Breast epithelium (tissue), 4 donors: ENCODE data around the gene MYO1C. TPM values are rescaled to one million over a fixed set of nuclear protein-coding genes. Genes with fewer than 3 reads are reported as not detected.

Experiments
- DNase-seq, 2 donors: peaks; one replicate each; pipeline ENCODE4 v3.0.0-alpha.2; 2019; ENCODE audit warnings: low spot score in 2 of 2
- H3K27ac ChIP-seq, 2 donors: fragments of 200-600 bp; sonication (generic) in 1 of 2; one replicate each; pipeline ENCODE4 v1.5.1; 2016 to 2019; ENCODE audit warnings: mild to moderate bottlenecking in 1 of 2
- H3K27me3 ChIP-seq, 2 donors: fragments of 200-600 bp; sonication (generic) in 1 of 2; one replicate each; pipeline versions ENCODE4 v1.5.1 to v1.6.0; 2017 to 2019; ENCODE audit warnings: control low read depth in 1 of 2, mild to moderate bottlenecking in 1 of 2
- H3K36me3 ChIP-seq: fragments of 200-600 bp; one replicate; pipeline ENCODE4 v1.5.1; 2019
- H3K4me1 ChIP-seq, 2 donors: fragments of 200-600 bp; sonication (generic); one replicate each; pipeline ENCODE4 v1.5.1; 2016 to 2019; ENCODE audit warnings: control low read depth in 1 of 2
- H3K4me3 ChIP-seq, 3 donors: fragments of 200-600 bp; sonication (generic); 1 replicate in 2 of 3; 2 replicates in 1 of 3; pipeline ENCODE4 v1.5.1; 2016 to 2019; ENCODE audit warnings: mild to moderate bottlenecking in 3 of 3, moderate library complexity in 2 of 3
- H3K9me3 ChIP-seq, 2 donors: fragments of 200-600 bp; sonication (generic) in 1 of 2; one replicate each; pipeline ENCODE4 v1.5.1; 2016 to 2019; ENCODE audit warnings: control low read depth in 1 of 2
- POLR2A ChIP-seq: fragments of 450-650 bp; IDR thresholded peaks from one replicate; pipeline ENCODE4 v1.6.1; 2016; ENCODE audit warnings: antibody characterized with exemption, mild to moderate bottlenecking, moderate library complexity
- POLR2AphosphoS5 ChIP-seq, 3 donors: sonication (generic); formaldehyde crosslinking; IDR thresholded peaks; one replicate each; pipeline ENCODE4 v1.6.1; 2017; ENCODE audit warnings: antibody characterized with exemption in 3 of 3
- intact Hi-C: fragments of 100-400 bp; cut with DNase I; formaldehyde crosslinking; loops from one replicate; pipeline ENCODE4 v1.15.1; 2023; ENCODE audit warnings: low total_unique reads
- total RNA-seq, 3 donors: library from RNA; depleted of rRNA; stranded (reverse); fragments of >200 nt; gene quantifications; one replicate each; pipeline ENCODE4 v1.1.0, GENCODE V29; 2016
- TF ChIP-seq, protein P1 (sequence below), 3 donors: fragments of 450-650 bp; IDR thresholded peaks; one replicate each; pipeline ENCODE4 v1.5.1; 2016 to 2017; ENCODE audit warnings: antibody characterized with exemption in 3 of 3, mild to moderate bottlenecking in 3 of 3, moderate library complexity in 3 of 3

The MYO1C gene
- total RNA-seq, 3 donors from 2014 or later = 99.5 to 235 (median 137) TPM

DNA sequence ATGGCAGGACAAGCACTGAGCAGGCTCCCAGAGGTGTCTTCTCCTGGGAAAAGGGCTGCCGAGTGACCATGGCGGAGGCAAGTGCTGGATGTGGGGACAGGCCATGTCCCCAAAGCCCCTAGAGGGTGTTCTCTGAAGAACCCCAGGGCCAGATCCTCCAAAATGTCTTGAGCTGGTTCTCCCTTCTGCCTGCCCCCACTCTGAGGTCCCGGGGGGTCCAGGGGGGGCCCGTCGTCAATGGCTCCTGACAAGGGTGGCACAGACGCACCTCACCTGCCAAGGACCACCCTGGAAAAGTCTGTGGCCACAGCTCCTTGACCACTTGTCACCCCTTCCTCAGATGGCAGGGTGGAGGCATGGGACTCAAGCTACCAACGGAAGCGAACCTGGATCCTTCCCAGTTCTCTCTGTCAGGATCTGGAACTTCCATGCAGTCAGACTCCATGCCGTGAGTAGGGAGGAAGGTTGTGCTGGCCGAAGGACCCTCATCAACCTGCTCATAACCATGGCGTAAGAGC lies 2.3 kb upstream of the MYO1C start:
- no peaks in the 10 kb centered on the region for H3K27me3 ChIP-seq
- no peaks in the 10 kb centered on the region for H3K36me3 ChIP-seq
- intact Hi-C loops = no loop called here
- peaks cover 9 to 11% of the 10 kb centered on the region in 2 donors for H3K4me1 ChIP-seq
- TF ChIP-seq POLR2A = no peak
- TF ChIP-seq, protein P1, sequence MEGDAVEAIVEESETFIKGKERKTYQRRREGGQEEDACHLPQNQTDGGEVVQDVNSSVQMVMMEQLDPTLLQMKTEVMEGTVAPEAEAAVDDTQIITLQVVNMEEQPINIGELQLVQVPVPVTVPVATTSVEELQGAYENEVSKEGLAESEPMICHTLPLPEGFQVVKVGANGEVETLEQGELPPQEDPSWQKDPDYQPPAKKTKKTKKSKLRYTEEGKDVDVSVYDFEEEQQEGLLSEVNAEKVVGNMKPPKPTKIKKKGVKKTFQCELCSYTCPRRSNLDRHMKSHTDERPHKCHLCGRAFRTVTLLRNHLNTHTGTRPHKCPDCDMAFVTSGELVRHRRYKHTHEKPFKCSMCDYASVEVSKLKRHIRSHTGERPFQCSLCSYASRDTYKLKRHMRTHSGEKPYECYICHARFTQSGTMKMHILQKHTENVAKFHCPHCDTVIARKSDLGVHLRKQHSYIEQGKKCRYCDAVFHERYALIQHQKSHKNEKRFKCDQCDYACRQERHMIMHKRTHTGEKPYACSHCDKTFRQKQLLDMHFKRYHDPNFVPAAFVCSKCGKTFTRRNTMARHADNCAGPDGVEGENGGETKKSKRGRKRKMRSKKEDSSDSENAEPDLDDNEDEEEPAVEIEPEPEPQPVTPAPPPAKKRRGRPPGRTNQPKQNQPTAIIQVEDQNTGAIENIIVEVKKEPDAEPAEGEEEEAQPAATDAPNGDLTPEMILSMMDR (IDR thresholded peaks at IDR 0.05) = no peak
- TF ChIP-seq POLR2AphosphoS5 (IDR thresholded peaks at IDR 0.05) = no peak
- peak overlapping the region; percentile 82 to 92 for H3K27ac ChIP-seq
- H3K9me3 ChIP-seq = no peaks in the 10 kb centered on the region
- H3K4me3 ChIP-seq = peak overlapping the region in 1 of 3 donors; percentile 45
- DNase-seq = no peak

DNA sequence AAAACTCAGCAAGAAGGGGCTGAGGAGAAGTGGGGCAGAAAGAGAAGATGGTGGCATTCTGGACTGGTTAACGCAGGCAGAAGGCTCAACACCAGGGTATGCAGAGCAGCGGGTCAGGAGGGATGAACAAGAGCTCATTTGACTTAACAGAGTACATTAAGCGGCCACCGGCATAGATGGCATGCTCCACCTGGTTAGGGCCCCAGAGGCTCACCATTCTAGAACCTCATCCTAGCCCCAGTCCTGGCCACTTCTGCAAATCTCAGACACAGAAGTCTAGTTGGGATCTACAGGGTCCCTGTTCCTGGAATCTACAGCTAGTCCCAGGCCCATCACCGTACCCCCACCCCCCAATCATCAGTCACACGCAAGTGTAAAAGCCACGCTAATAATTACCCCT lies 1.7 kb upstream of the MYO1C start:
- TF ChIP-seq POLR2A = no peak
- TF ChIP-seq, protein P1 (IDR thresholded peaks at IDR 0.05) = no peak
- TF ChIP-seq POLR2AphosphoS5 (IDR thresholded peaks at IDR 0.05) = no peak
- H3K9me3 ChIP-seq = no peaks in the 10 kb centered on the region
- H3K4me1 ChIP-seq = peaks cover 9 to 11% of the 10 kb centered on the region in 2 donors
- peak overlapping the region; percentile 82 to 92 for H3K27ac ChIP-seq
- H3K27me3 ChIP-seq = no peaks in the 10 kb centered on the region
- intact Hi-C loops = no loop called here
- no peaks in the 10 kb centered on the region for H3K36me3 ChIP-seq
- no peak for DNase-seq
- H3K4me3 ChIP-seq = no peak overlapping the region

DNA sequence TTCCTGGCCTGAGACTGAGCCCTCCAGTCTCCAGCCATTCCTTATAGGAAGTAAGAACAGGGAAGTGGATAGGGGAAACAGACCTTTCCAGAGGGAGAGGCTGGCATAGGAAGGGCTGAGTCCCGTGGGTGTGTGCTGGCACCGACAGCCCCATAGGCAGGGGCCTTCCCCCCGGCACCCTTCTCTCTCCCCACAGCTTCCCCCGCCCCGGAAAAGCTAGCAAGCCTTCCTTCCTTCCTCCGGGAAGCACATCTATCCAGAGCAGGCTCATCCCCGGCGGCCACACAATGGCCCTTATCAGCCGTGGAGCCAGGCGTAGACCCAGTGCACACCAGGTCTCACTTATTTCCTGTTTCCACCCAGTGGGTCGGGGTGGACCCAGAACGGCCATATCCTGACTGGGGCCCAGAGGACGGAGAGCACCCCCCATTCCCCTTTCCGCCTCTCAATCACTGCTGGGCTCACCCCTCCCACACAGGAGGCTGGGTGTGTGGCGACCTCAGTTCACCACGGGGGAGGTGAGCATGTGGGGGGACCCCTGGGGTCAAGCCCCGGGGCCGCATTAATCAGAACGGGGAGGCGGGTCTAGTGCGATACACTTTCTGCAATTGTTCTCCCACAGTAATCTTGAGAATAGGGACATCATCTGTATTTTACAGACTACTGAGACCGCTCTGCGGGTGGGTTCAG lies 950 bp upstream of the MYO1C start:
- no peak for DNase-seq
- peaks cover 11 to 17% of the 10 kb centered on the region in 2 donors for H3K4me1 ChIP-seq
- intact Hi-C loops = no loop called here

DNA sequence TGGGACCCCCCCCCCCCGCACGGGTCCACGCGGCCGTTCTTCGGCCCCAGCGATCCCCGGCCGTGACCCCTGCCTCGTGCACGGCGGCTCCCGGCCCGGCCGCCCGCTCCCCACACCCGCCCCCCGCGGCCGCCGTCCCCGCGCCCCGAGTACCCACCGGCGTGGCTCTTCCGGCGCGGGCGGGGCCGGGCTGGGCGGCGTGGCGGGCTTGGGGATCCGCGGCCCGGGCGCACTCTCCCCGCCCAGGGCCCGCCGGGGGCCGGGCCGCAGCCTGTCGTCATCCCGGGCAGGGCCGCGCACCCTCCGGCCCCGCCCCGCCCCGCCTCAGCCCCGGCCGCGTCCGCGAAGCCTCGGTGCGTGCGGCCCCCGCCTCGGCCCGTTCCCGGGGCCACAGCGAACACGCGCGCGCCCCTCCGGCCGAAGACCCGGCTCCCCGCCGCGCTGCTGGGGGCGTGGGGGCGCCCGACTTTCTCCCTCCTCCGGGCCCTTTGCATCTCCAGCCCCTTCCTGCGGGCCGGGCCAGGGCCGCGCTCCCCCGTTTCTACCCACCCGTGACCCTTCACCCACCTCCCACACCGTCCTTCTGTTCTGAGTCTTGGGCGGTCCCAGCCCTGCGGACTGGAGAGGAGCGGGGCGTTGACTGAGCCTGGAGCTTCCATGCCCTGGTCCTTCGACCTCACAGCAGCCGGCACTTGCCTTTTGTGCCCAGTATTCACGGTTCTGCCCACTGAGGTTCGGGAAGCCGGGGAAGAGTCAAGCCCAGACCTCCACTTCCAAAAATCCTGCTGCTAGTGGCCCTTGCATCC lies 840 bp downstream of the MYO1C start:
- Histone ChIP-seq H3K27ac (peak overlapping the region; percentile 90 to 96), H3K36me3 (no peaks in the 10 kb centered on the region), H3K27me3 (no peaks in the 10 kb centered on the region), H3K4me3 (peak overlapping the region; percentile 67 to 83 (median 76)), H3K4me1 (peaks cover 19 to 21% of the 10 kb centered on the region in 2 donors), H3K9me3 (no peaks in the 10 kb centered on the region)
- intact Hi-C loops = no loop called here
- TF ChIP-seq, protein P1 (IDR thresholded peaks at IDR 0.05) = no peak
- TF ChIP-seq POLR2AphosphoS5 (IDR thresholded peaks at IDR 0.05) = no peak
- peak; percentile 9 for TF ChIP-seq POLR2A
- peak in 1 of 2 donors; percentile 37 for DNase-seq

More for the DNA sequence above, 950 bp upstream of the MYO1C start:
- peak overlapping the region; percentile 90 to 96 for H3K27ac ChIP-seq
- TF ChIP-seq, protein P1 (IDR thresholded peaks at IDR 0.05) = no peak
- peak in 1 of 3 donors; percentile 11 for TF ChIP-seq POLR2AphosphoS5 (IDR thresholded peaks at IDR 0.05)
- no peaks in the 10 kb centered on the region for H3K36me3 ChIP-seq
- H3K27me3 ChIP-seq = no peaks in the 10 kb centered on the region
- H3K9me3 ChIP-seq = no peaks in the 10 kb centered on the region
- peak overlapping the region in 1 of 3 donors; percentile 33 for H3K4me3 ChIP-seq
